Hematopoietic multipotent progenitor cell treated with erythropoietin and hydrocortisone succinate and interleukin-3 and kit ligand, for 17 days (in vitro differentiated cells): ENCODE measurements around the gene TENM4.

ENCODE experiments used
- DNase-seq: peaks from one replicate; pipeline ENCODE4 v3.0.0-alpha.2; 2015; ENCODE audit warnings: low spot score

Gene TENM4

DNA sequence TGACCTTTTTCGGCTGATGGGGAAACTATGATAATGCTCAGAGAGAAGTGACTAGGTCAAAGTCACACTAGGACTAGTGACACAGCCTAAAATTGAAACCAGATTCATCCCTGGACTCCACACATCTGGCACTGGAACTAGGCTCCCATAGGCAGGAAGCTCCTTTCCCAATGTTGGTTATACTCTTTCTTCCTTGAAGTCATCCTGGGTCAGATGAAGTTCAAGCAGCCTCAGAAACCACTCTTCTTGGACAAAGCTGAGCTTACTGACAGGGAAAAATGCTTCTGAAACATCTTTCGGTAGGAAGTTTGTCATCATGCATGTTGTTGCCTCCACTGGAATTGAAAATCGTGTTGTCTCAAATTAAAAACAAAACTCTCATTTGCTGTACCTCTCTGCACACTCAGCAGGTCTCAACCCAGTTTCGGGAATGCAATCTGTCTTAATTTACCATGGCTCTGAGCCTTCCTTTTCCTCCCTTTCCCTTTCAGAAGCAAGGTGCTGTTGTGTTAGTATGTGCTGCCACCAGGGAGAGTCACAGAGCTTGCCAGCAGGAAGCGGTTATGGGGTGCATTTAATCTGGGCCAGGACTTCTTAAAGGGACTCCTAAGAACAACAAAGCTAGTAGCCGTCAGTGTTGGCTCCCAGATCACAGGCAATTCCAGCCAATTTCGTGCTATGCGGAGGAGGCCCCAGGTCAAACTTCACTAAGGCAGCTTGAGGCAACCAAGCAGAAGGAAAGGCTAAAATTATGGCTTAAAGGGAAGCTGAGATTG lies 384.8 kb downstream of the TENM4 start:
- DNase-seq: no peak

DNA sequence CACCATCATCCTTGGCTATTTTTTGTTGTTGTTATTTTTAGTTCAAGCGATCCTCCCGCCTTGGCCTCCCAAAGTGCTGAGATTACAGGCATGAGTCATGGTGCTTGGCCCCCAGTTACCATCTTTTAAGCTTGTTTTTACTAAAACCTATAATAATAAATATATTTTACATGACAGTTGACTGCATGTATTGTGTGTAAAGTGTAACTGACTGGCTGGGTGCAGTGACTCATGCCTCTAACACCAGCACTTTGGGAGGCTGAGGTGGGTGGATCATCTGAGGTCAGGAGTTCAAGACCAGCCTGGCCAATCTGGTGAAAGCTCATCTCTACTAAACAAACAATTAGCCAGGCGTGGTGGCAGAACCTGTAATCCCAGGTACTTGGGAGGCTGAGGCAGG lies 386.2 kb downstream of the TENM4 start:
- no peak for DNase-seq

DNA sequence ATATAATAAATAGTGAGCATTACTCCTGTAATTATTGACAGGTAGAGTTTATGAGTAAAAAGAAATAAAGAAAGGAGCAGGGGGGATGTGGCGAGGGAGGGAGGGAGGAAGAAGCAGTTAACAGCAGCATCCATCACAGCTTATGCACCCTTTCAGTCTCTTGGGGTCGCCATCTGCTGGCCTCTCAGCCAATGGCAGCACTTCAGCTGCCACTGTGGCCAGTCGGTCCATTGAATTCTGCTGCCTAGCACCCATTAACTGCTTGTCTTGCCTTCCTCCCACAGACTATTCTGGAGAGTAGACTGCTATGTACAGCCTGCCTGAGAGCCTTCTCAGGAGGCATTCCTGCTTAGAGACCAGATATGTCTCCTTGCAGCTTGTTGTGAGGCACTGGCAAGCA lies 388.3 kb downstream of the TENM4 start:
- DNase-seq: no peak

DNA sequence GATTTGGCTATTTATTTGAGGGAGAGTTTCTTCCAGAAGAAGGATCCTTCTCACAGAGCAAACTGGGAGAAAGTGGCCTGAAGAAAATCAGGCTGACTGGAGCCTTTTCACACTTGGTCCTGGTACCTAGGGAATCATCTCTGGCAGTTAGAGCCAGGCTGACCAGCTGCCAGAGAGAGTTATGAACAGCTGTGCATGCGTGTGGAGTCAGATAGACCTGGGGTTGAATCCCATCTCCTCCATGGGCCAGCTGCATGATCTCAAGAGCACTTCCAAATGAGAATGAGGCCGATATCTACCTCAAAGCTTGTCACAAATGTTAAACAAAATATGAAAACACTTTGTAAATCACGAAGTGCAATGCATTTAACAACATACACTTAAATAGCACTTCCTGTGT lies 390.0 kb downstream of the TENM4 start:
- no peak for DNase-seq

DNA sequence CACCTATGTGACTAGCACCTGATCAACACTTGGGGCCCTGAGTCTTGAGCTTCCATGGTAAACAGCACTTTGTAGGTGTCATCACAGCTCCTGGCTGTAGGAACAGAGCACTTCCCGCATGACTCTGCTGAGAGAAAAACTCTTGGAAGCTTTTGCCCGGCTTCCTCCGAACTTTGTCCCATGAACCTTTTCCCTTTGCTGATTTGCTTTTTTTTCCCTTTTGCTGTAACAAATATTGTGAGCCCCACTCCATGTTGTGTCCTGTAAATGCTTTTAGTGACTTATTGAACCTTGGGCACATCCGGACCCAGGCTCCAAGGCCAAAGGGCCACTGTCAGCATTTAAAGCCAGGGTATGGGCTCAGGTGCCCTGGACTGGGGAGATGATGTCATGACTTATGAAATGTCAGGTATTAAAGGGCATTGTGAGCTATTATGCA lies 391.1 kb downstream of the TENM4 start:
- DNase-seq: no peak

DNA sequence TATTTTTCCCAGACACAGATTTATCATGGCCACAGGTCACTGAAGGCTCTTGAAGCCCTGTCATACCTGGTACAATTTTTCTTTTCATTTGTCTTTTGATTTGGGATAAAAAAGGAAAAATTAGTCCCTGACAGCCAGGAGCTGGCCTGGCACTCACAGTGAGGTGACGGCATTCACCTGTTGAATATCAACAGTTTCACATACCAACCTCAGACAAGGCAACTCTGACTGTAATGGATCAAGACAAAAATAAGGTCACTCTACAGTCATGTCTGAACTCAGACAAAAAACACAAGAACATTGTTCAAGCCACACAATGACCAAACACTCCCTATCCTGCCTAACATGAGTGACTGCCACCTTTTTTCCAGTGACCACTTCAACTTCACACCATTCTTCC lies 392.9 kb downstream of the TENM4 start:
- no peak for DNase-seq

DNA sequence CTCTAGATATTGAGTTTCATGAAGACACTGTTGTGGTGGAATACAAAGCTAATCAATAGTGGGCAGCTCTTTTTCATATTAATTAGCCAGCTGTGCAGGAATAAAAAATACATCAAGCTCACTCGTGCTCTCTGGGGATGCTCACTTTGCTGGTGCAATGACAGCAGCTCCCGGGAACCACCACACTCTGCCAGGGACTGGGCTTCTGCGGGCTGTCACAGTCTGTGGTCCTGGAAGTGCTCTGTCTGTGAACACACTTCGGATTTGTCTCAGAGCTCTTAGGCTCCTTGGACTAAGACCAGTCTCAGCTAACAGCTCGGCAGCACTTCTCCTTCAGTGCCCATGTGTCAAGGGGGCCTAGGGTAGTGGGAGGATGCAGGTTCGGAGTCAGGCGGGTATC lies 393.5 kb downstream of the TENM4 start:
- no peak for DNase-seq

DNA sequence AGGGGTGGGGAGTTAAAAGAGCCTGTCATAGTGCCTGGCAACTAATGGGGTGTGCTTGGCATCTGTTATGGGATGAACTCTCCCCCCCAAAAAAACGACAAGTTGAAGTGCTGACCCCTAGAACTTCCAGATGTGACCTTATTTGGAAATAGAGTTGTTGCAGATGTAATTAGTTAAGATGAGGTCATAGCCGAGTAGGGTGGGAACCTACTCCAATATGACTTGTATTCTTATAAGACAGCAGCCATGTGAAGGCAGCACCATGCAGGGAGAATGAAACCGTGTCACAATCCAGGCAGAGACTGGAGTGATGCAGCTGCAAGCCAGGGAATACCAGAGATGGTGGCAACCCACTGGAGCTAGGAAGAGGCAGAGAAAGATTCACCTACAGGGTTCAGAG lies 394.5 kb downstream of the TENM4 start:
- no peak for DNase-seq

DNA sequence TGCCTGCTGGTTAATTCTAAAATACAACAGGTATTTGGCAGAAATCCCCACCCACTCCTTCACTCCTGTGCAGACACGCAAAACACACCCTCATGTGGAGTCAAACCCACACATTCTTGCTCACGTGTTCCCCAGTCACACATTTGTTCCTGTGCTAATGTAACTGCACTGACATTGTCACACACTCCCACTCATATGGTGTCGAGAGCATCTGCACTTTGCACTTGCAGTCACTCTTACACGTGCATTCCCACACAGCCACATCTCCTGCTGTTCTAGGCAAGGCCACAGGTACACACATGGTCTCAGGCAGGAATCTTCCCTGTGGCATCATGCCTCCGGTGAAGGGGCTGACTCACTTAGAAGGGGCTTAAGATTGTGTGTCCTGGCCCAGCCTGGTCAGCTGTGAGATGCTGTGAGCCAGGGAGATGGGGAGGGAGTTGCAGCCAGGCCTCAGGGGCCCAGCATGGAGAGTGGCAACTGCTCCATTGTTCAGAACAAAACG lies 395.0 kb downstream of the TENM4 start:
- DNase-seq: no peak

DNA sequence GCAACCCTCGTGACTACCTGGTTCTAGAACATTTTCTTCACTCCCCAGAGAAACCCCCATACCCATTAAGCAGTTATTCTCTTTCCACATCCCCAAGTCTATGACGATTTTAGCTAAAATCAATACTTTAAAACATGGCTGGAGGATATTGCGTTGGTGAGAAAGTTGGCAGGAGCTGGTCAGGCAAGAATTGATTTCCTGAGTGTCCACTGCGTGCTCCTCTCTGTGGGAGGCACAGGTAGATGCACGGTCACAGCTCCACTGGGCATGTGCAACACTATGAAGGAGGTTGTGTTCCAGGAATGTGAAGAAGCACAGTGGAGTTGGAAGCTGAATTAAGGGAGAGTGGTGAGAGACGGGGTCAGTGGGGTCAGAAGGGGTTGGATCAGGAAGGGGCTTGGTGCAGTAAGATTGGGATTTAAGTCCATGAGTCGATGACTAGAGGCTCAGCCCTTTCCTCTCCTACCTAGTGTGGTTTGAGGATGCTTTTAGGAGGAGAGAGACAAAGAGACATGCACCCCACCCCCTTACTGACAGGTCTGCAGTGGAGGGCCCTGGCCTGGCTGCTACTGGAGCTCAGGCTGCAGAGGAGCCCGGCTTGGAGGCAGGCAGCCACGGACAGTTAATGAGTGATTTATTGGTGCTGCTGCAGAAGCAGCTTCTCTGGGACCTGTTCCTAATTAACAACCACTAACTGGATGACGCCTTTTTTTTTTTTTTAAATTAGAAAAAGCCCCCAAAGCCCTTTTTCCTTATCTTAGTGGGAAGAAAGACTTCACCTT lies 395.6 kb downstream of the TENM4 start:
- no peak for DNase-seq

DNA sequence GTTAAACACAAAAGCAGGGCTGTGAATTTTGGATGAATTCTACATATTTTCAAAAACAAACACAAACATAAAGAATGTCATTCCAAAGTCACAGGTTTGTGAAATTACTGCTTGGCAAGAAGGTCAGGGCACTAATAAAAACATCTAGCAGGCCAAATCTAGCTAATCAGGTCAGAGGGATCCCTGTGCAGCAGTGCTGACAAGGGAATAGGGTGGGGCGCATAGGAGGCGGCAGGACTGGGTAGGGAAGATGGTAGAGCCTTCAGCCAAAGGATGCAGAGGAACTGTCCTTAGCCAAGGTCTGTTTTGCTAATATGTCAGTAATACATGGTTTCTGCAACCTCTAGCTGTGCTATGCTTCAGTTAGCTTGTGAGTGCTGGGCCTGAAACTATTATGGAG lies 396.6 kb downstream of the TENM4 start:
- DNase-seq: no peak

DNA sequence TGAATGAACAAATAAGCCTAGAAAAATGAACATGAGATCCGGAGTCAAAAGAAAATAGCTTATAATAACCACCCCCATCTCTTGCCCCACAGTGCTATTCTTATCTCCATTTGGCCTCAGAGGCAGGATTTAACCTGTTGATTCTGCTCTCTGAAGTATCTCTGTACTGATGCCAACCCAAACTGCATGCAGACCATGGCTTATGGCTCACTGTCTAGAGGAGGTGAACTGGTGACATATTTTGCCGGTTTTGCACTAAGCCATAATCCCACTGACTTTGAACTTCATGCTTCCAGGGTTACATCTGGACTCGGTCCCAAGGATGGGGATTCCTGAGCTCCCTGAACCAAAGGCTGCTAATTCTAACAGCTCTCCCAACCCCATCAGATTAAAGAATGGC lies 397.1 kb downstream of the TENM4 start:
- no peak for DNase-seq

DNA sequence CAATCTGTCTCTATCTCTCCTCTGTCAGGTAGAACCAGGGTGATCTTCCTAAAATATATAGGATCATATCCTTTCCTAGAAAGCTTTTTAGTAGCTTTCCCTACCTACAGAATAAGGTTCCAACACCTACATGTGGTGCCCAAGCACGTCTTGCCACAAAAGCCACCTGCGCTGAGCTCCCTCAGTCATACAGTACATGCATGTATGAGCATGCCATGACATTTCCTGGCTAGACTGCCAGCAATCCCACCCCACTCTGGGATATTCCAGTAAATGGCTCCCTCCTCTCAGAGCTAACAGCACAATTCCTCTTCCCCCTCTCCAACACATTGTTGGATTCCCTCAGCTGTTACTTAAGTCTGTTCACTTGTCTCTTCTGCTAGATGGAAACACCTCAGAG lies 398.0 kb downstream of the TENM4 start:
- DNase-seq: no peak

DNA sequence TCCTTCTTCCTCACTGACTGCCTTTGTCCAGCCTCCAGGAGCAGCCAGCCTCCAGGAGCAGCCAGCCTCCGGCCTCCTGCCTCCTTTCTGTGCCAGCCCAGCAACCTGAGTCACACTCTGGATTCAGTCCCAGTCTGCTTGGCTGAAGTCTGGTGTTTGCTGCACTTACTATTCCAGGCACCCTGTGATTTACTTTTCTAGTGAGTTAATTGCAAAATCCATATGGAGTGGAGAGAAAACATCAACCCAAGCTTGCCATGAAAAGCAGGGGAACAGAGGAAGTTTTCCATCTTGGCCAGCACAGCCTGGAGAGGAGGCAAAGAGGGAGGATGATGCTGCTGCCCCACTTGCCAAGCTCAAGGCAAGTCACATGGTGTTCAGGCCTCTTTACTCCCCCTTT lies 400.5 kb downstream of the TENM4 start:
- DNase-seq: no peak

DNA sequence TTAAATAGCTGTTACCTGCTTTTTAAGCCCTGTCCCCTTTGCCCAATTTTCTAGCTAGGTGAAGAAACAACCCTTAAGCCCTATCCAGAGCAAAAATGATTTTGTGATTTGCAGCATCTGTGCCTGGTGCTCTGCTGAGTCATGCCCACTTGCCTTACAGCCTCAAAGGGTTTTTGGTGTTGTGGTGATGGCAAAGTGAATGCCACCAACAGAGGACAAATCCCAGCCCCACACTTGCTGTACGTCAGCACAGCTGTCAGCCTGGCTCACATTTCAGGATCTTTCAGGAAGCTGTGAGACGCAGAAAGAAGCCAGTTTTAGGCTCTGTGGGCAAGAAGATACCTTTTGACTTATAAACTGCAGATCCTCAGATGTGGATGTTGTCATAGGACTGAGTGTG lies 401.7 kb downstream of the TENM4 start:
- no peak for DNase-seq

DNA sequence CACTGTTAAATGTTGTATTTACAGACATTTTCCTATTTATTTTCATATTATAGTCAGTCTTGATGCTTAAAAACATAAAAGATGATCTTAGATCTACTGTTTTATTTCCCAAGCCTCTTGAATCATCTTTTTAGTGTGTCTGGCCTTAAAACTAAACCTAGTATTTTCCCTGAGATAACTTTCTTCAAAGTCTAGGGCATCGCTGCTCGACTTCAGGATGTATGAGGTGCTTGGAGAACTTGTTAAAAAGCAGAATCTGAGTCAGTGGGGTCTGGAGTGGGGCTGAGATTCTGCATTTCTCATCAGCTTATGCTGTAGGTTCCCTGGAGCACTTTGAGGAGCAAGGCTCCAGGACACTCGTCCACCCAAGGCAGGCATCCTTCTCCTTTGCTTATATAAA lies 404.9 kb downstream of the TENM4 start:
- no peak for DNase-seq

DNA sequence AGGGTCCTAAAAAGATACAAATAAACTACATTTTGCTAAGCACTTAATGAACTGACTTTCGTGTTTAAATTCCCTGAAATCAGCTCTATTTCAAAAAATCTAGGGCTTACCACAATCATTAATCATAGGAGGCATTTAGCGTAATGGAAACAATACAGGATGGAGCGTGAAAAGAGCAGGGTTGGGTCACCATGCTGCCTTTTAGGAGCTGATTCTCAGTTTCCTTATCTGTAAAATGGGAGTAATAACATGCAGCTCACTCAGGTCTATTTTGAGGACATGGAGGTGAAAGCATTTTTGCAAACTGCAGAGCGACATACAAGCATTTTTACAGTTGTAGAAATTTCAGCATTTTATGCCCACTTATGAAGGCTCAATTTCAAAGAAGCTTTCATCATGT lies 407.0 kb downstream of the TENM4 start:
- DNase-seq: no peak

DNA sequence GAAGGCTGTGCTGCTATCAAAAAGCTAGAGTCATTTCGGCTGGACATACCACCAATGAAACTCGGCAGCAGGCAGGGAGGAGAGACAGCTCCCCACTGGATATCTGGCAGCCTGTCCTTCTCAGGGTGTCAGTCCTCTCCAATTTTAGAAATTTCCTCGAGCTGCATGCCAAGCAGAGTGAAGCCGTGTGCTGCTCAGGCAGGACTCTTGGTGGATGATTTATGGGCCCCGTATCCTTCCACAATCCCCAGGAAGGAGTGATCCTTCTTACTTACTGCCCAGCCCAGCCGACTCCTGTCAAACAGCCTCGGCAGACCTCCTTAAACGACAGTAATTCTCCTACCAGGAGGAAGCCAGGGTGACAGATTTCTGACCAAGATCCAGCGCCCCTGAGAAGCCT lies 410.4 kb downstream of the TENM4 start:
- DNase-seq: no peak

DNA sequence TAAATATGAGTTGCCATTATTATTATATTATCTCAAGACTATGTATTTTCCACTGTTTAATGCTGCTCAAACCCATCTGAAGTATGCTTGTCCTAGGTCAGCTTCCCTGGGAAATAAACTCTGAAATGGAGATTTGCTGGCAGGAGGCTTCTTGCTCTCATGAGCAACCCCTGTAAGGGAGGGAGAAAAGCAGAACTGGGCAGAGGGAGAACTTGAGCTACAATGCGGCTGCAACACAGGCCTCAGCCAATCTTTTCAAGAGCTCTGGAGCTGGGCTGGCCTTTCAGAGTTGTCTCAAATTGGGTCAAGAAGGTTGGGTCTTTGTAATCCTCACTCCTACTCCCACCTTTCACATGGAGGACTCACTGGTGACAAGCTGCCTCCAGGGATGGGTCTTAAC lies 412.6 kb downstream of the TENM4 start:
- DNase-seq: no peak

DNA sequence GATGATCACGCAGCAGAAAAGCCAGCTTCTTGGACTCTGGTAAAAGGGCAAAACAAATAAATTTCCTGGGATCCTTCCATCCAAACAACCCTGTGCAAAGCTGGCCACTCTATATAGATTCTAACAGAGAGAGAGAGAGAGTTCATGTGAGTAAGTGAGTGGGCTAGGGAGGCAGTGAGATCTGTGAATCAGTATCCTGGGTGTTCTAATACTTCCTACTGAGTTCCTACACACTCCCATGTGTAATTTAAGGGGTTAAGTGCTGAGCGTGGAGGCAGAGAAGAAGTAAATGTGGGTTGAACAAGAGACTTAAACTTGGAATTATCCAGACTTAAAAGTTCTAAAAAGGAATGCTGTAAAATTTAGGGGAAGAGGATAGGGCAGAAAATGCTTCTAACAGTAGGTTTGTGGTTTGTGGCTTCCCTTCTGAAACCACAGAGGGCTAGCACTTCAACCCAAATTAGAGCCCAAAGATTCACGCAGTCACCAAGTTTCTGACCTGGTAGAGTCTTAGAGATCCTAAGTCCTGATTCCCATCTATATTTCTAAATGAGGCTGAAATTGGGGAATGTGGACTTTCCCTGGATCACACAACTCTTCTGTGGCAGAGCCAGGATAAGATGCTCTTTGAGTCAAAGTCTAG lies 413.9 kb downstream of the TENM4 start:
- no peak for DNase-seq

DNA sequence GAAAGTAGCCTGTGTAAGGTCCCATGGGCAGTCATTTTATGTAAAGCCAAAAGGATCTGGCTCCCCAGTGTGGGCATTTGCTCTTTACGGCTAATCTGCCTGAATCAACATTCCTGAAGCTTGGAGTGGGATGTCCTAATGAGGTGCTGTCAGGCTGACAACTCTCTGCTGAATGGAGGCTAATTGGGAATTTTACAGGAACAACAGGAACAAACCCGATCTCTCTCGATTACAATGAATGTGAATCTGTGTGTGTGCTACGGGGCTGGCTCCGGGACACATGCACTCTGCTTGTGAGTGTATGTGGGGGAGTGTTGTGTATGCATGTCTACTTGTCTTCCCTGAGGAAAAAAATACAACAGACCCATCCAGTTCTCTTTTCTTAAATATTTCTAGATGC lies 415.2 kb downstream of the TENM4 start:
- no peak for DNase-seq

DNA sequence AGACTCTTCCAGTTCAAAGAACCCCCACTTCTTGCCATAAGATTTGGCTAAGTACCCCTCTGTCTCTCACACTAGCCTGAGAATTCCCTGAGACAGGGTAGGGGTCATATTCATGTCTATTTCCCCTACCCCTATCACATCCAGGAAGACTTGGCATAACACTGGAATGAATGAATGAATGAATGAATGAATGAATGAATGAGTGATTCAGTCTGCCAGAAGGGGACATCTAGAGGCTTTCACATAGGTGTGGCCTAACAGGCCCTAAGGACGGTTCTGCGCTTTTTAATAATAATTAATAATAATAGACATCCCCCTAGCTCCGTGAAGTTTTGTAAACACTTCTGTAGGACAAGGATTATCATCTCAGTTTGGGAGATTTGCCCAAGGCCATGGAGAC lies 415.7 kb downstream of the TENM4 start:
- no peak for DNase-seq

DNA sequence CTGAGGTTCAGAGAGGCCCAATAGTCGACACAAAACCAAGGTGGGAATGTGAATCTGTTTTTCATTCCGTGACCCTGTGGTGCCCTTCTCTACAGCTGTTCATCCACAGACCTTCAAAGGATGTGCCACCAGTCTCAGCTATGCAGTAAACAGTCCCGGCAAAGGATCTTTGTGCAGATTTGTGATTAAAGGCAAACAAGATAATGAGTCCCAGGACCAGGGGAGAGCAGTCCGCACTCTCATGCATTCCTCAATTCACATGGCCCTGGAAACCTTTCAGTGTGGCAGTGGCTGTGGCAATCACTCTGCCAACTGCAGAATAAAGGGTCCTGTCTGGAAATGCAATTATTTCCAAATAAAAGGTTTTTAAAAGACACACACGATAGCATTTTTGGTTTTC lies 418.6 kb downstream of the TENM4 start:
- DNase-seq: no peak
